Erythroblast (primary cell): ENCODE data around the gene SEC14L2.

Experiments
- GATA1 ChIP-seq: IDR thresholded peaks from 2 replicates; pipeline ENCODE4 v1.6.1; 2011; ENCODE audit warnings: low read depth, mild to moderate bottlenecking, control low read depth, low read length, moderate library complexity
- POLR2A ChIP-seq: IDR thresholded peaks from 2 replicates; pipeline ENCODE4 v1.6.1; 2011; ENCODE audit warnings: mild to moderate bottlenecking, low read length

- TF ChIP-seq POLR2A (no peak), GATA1 (no peak)
These were observed 26.6 kb downstream of the SEC14L2 start for GRCh38 chr22:30423301-30423958.
